Left hindlimb (tissue), 1 donor: ENCODE results near the gene VAV3.
"Not testable (repeated sequence)": the region's sequence is repeated elsewhere in the genome, so short reads cannot be mapped to it uniquely, and the experiment has no call there.

Experiments
- DNase-seq: peaks from one replicate; pipeline ENCODE4 v3.0.0-alpha.2; 2018

VAV3 gene

DNA sequence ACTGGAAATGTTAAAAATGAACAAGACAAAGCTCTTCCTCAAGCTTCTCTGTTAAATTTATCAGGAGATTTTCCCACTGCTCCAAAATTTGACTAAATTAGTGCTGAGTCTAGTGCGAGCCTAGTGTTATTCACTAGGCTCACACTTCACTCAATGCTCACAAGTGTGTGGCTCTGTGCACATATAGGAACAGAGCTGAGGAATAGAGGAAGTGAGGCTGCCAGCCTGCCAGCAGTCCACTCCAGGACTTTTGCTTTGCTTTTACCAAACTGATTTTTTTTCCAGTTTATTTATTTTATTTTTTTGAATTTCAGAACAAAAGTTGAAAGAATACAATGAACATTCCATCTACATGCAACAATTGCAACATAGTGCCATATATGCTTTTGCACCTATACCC is 87.2 kb downstream of the VAV3 start:
- DNase-seq, result no peak

GRCh38 chr1:107877092-107877491 is 87.9 kb downstream of the VAV3 start:
- no peak for DNase-seq

DNA sequence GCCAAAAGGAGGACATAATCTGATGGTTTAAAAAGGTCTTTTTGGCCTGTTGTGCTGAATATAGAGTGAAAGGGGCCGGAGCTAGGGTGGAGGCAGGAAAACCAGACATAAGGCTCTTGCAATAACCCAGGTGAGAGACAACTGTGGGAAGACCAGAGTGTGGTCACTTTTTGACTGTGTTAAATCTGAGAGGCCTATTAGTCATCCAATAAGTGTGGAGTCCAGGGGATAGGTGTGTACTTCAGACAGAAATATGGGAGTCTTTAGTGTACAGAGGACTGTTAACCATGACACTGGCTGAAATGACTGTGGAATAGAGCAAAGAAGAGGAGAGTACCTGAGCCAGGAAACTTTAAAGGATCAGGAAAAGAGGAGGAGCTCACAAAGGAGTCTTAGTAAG is 89.3 kb downstream of the VAV3 start:
- DNase-seq, result no peak

DNA sequence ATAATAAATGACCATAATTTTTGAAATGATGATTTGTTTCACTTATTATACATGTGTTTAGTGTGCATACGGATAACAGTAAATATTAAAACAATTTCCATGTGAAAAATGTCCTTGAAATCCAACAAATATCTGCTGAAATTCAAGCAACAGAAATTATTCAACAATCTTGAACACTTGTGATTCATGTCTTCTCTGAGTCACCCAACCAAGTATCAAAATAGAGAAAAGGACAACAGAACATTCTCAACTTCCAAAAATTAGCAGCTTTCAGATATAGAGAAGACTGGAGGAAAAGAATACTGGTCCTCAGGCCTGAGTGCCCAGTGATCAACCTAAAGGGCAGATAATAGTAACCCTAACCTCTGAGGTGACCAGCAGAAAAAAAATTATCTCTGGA is 90.8 kb downstream of the VAV3 start:
- no peak for DNase-seq

DNA sequence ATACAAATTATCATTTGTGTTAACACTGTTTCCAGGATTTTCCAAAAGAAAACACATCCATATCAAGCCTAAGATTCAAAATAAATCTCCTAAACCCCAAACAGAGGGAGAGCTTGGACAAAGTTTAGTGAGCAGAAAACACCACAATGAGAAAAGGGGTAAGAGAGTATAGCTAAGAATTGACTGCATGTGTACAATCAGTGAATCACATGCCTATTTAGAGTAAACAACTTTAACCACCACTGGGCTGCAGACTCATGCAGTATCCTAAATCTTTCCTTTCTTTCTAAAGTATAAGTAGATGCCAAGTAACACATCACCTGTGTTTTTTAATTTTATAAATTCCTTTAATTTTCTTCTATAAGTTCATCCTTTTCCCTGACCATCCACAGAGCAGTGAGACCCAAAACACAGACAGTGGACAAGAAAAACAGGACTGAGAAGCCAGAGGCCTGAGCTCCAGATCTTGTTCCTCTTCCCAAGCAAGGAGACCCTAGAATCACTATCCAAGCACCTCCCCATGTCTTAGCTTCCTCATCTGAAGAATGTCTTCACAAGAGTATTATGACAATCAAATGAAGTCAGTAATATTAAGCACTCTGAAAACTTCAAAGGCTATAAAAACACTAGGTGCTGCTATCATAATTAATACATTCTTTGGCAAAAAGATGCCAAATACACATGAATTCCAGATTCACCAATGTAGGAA is 93.1 kb downstream of the VAV3 start:
- DNase-seq, result no peak

- DNase-seq, result no peak
Observed at GRCh38 chr1:107871259-107871658, 93.7 kb downstream of the VAV3 start.

GRCh38 chr1:107870696-107871095 is 94.3 kb downstream of the VAV3 start:
- no peak for DNase-seq

DNA sequence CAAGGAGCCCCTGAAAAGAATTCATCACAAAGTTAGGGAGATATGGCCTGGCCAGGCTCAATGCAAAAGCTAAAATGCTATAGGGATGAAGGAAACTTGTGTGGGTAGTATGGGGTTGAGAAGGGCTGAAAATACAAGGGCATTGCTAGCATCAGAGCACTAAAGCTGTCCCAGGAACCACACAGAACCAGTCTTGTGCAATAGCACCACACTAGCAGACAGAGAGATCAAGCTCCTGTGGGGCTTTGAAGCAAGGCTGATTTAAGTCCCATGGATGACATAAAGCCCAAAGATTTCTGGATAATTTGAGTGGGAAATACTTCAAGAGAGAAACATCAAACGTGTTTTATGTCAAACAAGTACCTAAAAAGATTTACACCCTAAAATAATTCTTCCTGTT is 97.1 kb downstream of the VAV3 start:
- no peak for DNase-seq

DNA sequence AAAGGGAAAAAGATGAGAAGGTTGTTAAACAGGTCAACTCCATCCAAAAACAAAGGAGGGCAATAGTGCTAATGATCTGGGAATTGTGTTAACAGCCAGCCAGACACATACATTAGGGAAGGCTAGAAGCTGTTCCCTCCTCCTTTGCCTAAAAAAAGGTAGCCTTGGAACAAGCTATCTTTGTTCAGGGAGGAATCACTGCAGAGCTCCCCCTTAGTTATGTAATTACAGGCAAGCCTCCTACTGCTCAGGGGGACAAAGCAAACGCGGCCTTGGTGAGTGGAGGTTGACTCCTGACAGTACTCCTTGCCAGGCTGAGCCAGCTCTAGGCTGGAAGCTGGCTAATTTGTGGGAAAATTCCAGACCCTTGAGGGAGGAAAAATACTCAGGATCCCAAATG is 97.6 kb downstream of the VAV3 start:
- DNase-seq, result no peak

GRCh38 chr1:107866870-107867269 is 98.1 kb downstream of the VAV3 start:
- DNase-seq, result no peak

DNA sequence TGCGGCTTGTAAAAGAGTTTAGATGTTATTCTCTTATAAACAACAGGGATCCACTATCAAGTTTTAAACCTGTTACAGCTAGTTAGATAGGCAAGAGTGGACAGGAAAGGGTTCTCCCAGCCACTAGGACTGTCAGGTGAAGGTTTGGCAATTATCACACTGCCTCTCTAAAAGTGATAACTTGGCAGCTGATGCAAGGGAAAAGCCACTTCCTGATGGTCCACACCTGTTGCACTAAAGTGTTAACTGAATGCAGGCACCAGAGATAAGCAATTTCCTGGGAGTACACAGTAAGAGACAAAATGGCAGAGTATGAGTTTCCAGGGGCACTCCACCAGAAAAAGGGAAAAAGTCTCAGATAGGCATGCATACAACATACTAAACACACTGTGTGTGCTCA is 99.4 kb downstream of the VAV3 start:
- DNase-seq, result no peak

- no peak for DNase-seq
Observed at GRCh38 chr1:107863342-107863741, 101.6 kb downstream of the VAV3 start.

DNA sequence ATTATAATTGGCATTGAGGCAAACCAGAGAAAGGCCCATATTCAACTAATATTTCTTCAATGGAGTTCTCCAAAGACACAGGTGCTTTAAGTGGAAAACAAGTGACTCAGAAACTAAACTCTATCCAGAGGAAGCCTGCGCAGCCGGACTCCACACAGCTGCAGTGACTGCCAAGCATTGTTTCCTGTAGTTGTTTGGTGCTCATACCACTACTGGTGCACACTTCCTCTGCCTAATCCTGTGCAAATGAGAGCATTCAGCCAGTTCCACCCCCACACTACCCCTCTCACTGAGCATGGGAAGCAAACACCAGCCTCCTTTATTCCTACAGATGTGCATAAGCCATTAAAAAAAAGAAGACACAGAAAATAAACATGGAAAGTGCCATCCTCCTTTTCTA is 102.9 kb downstream of the VAV3 start:
- peak; percentile 37 for DNase-seq

- no peak for DNase-seq
Observed at GRCh38 chr1:107858323-107858722, 106.7 kb downstream of the VAV3 start.

DNA sequence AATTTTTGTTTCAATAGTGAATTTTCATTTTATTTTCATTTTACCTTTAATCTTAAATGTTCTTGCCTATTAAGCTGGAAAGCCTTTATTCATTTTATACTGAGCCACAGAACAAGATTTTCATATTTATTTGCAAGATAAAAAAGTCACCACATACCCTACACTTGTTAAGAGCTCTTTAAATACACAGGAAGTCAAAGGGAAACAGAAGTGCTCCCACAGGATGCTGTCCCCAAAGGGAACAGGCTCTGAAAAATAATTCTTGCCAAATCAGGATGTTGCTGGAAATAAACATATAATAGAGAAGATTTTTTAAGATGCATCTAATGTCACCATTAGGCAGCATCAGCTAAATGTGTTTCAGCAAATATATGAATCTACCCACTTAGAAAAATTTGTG is 113.6 kb downstream of the VAV3 start:
- no peak for DNase-seq

DNA sequence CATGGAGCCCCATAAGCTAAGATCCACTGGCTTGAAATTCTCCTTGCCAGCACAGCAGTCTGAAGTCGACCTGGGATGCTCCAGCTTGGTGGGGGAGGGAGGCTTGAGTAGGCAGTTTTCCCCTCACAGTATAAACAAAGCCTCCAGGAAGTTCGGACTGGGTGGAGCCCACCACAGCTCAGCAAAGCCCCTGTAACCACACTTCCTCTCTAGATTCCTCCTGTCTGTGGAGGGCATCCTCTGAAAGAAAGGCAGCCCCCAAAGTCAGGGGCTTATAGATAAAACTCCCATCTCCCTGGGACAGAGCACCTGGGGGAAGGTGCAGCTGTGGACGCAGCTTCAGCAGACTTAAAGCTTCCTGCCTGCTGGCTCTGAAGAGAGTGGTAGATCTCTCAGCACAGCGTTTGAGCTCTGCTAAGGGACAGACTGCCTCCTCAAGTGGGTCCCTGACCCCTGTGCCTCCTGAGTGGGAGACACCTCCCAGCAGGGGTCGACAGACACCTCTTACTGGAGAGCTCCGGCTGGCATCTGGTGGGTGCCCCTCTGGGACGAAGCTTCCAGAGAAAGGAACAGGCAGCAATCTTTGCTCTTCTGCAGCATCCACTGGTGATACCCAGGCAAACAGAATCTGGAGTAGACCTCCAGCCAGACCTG is 120.3 kb downstream of the VAV3 start:
- not testable (repeated sequence) for DNase-seq

DNA sequence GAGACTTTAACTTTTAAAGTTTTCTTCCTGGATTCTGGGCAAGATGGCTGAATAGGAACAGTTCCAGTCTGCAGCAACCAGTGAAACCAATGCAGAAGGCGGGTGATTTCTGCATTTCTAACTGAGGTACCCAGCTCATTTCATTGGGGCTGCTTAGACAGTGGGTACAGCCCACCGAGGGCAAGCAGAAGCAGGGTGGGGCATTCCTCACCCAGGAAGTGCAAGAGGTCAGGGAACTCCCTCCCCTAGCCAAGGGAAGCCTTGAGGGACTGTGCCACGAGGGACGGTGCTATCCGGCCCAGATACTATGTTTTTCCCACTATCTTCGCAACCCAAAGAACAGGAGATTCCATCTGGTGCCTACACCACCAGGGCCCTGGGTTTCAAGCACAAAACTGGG is 121.0 kb downstream of the VAV3 start:
- no peak for DNase-seq

DNA sequence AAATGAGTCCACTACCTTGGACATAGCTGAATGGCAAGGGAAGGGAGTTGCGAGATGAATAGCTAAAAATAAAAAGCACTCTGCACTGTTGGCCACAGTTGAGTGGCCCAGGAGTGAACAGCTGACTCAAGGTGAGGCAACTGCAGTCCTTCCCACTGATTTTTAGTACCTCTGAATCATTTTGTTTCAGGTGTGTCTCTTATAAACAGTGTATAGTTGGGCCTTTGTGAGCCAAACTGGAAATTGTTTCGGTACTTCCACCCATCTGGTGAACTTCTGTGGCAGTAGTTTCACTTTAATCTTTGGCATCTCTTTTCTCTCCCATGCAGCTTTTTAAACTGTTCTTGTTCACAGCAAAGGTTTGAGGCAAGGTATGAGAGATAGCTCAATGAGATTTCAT is 122.7 kb downstream of the VAV3 start:
- DNase-seq, result no peak

DNA sequence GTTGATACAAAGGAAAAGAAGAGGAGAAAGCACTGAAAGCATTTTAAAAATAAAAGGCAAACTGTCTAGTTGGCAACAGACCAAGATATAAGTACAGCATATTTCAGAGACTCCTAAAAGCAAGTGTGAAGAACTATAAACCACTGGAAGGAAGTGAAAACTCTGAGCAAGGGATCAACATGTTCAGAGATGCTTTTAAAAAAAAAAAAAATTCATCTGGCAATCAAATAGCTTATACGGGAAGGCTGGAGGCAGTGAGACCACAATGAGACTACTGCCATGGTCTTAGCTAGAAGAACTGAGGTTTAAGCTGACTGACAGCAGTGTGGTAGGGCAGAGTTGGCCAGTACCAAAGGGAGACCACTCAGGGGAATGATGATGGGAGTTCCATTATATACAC is 124.3 kb downstream of the VAV3 start:
- no peak for DNase-seq

DNA sequence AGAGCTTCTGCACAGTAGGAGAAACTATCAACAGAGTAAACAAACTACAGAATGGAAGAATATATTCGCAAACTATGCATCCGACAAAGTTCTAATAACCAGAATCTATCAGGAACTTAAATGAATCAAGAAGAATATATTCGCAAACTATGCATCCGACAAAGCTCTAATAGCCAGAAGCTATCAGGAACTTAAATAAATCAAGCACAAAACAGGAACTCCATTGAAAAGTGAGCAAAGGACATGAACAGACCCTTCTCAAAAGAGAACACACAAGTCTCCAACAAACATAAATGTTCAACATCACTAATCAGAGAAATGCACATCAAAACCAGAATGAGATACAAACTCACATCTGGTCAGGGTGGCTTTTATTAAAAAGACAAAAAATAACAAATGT is 126.9 kb downstream of the VAV3 start:
- no peak for DNase-seq

DNA sequence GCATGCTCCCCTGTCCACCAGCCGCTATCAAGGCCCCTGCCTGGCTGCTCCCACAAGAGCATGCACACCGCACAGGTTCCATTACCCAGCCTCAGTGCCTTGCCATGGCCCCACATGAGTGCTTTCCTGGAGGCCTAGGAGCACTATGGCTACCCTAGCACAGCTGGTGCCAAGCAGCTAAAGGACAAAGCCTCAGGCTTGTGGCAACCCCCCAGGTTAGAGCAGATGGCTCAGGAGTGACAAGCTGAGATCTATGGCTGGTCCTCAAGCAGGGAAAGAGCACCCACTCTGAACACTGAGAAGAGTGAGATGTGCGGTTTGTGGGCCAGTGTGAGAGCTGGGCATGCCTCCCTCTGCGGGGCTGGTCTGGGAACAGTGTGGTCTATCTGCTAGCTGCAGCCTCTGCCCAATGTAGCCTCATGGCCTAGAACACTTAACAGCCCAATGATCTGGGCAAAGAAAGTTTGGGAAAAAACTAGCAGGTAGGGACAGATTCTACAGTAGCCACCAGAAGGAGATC is 129.8 kb downstream of the VAV3 start:
- no peak for DNase-seq

DNA sequence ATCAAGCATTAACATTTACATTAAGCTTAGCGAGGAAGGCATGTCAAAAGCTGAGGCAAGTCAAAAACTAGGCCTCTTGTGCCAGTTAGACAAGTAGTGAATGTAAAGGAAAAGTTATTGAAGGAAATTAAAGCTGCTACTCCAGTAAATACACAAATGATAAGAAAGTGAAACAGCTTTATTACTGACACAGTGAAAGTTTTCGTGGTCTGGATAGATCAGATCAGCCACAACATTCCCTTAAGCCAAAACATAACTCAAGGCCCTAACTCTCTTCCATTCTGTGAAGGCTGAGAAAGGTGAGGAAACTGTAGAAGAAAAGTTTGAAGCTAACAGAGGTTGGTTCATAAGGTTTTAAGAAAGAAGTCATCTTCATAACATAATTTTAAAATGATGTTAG is 131.9 kb downstream of the VAV3 start:
- DNase-seq, result no peak

DNA sequence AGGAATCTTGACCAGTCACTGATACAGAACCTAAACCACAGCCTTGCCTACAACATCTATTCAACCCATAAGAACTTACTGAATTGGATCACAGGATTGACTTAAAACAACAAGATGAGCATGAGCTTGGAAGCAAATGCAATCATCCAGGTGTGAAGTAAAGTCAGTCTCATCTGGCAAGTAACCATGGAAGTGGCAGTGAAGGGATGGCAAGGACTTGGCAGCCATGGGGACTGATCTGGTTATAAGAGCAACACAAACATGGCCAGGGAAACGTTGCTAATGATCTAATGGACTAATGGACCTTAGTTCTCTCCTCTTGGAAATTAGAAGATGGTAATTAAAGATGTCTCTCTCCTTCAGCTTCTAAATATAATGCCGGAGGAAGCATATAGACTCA is 133.1 kb downstream of the VAV3 start:
- DNase-seq, result no peak

- DNase-seq, result no peak
Observed at GRCh38 chr1:107830526-107830925, 134.5 kb downstream of the VAV3 start.

DNA sequence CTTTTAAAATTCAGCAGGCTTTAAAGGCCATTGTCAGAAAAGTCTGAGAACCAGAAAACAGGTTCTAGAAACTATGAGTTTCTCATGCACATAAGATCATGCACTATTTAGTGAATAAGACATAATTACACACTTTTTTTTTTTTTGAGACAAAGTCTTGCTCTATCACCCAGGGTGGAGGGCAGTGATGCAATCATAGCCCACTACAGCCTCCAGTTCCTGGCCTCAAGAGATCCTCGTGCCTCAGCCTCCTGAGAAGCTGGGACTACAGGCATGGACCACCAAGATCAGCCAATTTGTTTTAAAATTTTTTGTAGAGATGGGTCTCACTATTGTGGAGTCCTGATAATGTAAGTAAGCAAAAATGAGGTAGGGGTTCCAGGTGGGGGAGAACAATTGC is 134.9 kb downstream of the VAV3 start:
- no peak for DNase-seq
